ENCODE measurements around the gene SERPIND1. TPM values are rescaled to one million over a fixed set of nuclear protein-coding genes. Genes with fewer than 3 reads are reported as not detected.

The SERPIND1 gene
- total and polyA plus RNA-seq, 2 of the 8 experiments (the other 6 are each of a cell fraction or from before 2014, with no cell fraction given), result not detected

- no peak overlapping the region for H2AFZ ChIP-seq (ENCODE audit: low read length)
- H3K79me1 ChIP-seq (ENCODE audit: low read depth, low read length), result no peaks in the 10 kb centered on the region
- no peak overlapping the region for H3K18ac ChIP-seq (ENCODE audit: extremely low read depth, low read length)
- no peak overlapping the region for H4K5ac ChIP-seq (ENCODE audit: insufficient read length, low read depth, low read length)
- no peak overlapping the region for H3K56ac ChIP-seq (replicated peaks; ENCODE audit: insufficient read length, low read depth, low read length)
- no peak overlapping the region for H2BK15ac ChIP-seq (ENCODE audit: low read length)
- no peak overlapping the region for H4K91ac ChIP-seq (replicated peaks; ENCODE audit: insufficient read length, low read length)
- ChIA-PET CTCF (ENCODE audit: partially characterized antibody) (interaction anchor here (1.5 to 3.8 kb wide), 2 partner anchors 13 to 18 kb away, joined by 4 to 23 read pairs; partner anchors contain the start of gene SERPIND1), POLR2A (ENCODE audit: partially characterized antibody) (no interaction called here)
- H3K27me3 ChIP-seq (replicated peaks in 1 of 4; ENCODE audit: control insufficient read depth in 3 of 4, extremely low read depth in 1 of 4, insufficient read depth in 3 of 4, low read length in 3 of 4), result no peaks in the 10 kb centered on the region
- no peak for TF ChIP-seq PHF8 (conservative IDR thresholded peaks at IDR 0.05; ENCODE audit: low read depth, low read length)
- no peak for TF ChIP-seq EZH2 (IDR thresholded peaks at IDR 0.05; ENCODE audit: low read depth, low read length, severe bottlenecking)
- TF ChIP-seq SP1 (IDR thresholded peaks at IDR 0.05; ENCODE audit: low read depth, low read length), result no peak
- TF ChIP-seq SP4 (IDR thresholded peaks at IDR 0.05; ENCODE audit: low read length), result no peak
- H2BK12ac ChIP-seq (ENCODE audit: low read depth, low read length), result no peak overlapping the region
- H3K23me2 ChIP-seq (ENCODE audit: low read depth, low read length), result no peaks in the 10 kb centered on the region
- H3K9me3 ChIP-seq (ENCODE audit: insufficient read depth in 2 of 2, low read depth in 1 of 2, low read length in 1 of 2), result no peaks in the 10 kb centered on the region
- no peaks in the 10 kb centered on the region for H3K36me3 ChIP-seq (ENCODE audit: control insufficient read depth in 2 of 4, insufficient read depth in 4 of 4, low read length in 3 of 4)
- 81% methylated on average over 5 of the region's 8 CpGs; no CpG with 5 or more reads in 1 of the 2 experiments for WGBS, 2 experiments (ENCODE audit: extremely low coverage in 1 of 2, insufficient coverage in 1 of 2, insufficient read length in 1 of 2, insufficient replicate concordance in 2 of 2, low coverage in 1 of 2, low lambda C conversion rate in 2 of 2, missing lambda C conversion rate in 1 of 2)
- H3K4me2 ChIP-seq (ENCODE audit: insufficient read depth in 1 of 2, low read depth in 2 of 2, low read length in 2 of 2), result no peak overlapping the region
- H4K20me1 ChIP-seq (replicated peaks in 1 of 2; ENCODE audit: control insufficient read depth in 1 of 2, insufficient read depth in 2 of 2, low read length in 2 of 2), result peaks cover 0 to 4% of the 10 kb centered on the region in 2 experiments
- no peak overlapping the region for H3K4ac ChIP-seq (replicated peaks; ENCODE audit: insufficient read length, low read depth, low read length)
- no peak overlapping the region for H2BK20ac ChIP-seq (ENCODE audit: low read length)
- peaks cover 3 to 6% (median 5%) of the 10 kb centered on the region in 4 experiments; a peak in 5 of 7 replicates for H3K4me1 ChIP-seq (replicated peaks in 1 of 4; ENCODE audit: control insufficient read depth in 3 of 4, insufficient read depth in 4 of 4, low read length in 3 of 4)
- no peak overlapping the region for H3K14ac ChIP-seq (ENCODE audit: insufficient read length)
- no peak for FAIRE-seq
- H2AK5ac ChIP-seq (ENCODE audit: low read depth, low read length), result no peak overlapping the region
- DNase-seq (ENCODE audit: low read depth in 1 of 2, low spot score in 2 of 2), result no peak
- H4K8ac ChIP-seq (ENCODE audit: extremely low read depth, insufficient read depth, low read length), result no peak overlapping the region
- no peak overlapping the region for H2BK5ac ChIP-seq (ENCODE audit: low read depth, low read length)
- no peak overlapping the region for H3K23ac ChIP-seq (ENCODE audit: insufficient read length)
- no peak overlapping the region for H3K9ac ChIP-seq (replicated peaks in 1 of 4; ENCODE audit: extremely low read depth in 1 of 4, low read depth in 3 of 4, low read length in 3 of 4)
- no peak overlapping the region for H3K4me3 ChIP-seq (ENCODE audit: extremely low read depth in 1 of 4, insufficient read depth in 2 of 4, low read depth in 3 of 4, low read length in 4 of 4)
- no peak overlapping the region for H3K27ac ChIP-seq (ENCODE audit: low read depth, low read length)
- H3K79me2 ChIP-seq (ENCODE audit: control insufficient read depth in 1 of 2, insufficient read depth in 2 of 2, low read length in 2 of 2), result no peaks in the 10 kb centered on the region
- no peak overlapping the region for H2BK120ac ChIP-seq (replicated peaks; ENCODE audit: low read depth, low read length)
These were observed 12.1 kb downstream of the SERPIND1 start for GRCh38 chr22:20786048-20786447.

All from H1 (cell line).